ENCODE data around the gene ANKRD44. TPM values are rescaled to one million over a fixed set of nuclear protein-coding genes. Genes with fewer than 3 reads are reported as not detected.

The ANKRD44 gene
- total RNA-seq, 6 experiments from 2014 or later, result 3.8 to 5.7 (median 4.7) TPM

GRCh38 chr2:197163712-197164140 is 146.9 kb downstream of the ANKRD44 start:
- DNase-seq, result no peak
- no peak for TF ChIP-seq CTCF (IDR thresholded peaks at IDR 0.05)
- no peaks in the 10 kb centered on the region for H3K9me3 Mint-ChIP-seq
- no peak overlapping the region for H3K4me3 Mint-ChIP-seq
- no peaks in the 10 kb centered on the region; the same call in none of the 2 replicates for H3K27me3 Mint-ChIP-seq (ENCODE audit: insufficient read depth)
- H3K27ac Mint-ChIP-seq, result no peak overlapping the region
- no peaks in the 10 kb centered on the region for H3K36me3 Mint-ChIP-seq (ENCODE audit: low read depth)
- peaks cover 42% of the 10 kb centered on the region for H3K4me1 Mint-ChIP-seq (ENCODE audit: low read depth)

GRCh38 chr2:197161774-197162173 is 148.8 kb downstream of the ANKRD44 start:
- Mint-ChIP-seq H3K27me3 (ENCODE audit: insufficient read depth) (no peaks in the 10 kb centered on the region; the same call in 1 of the 2 replicates), H3K4me3 (no peak overlapping the region), H3K27ac (no peak overlapping the region), H3K36me3 (ENCODE audit: low read depth) (no peaks in the 10 kb centered on the region), H3K9me3 (no peaks in the 10 kb centered on the region), H3K4me1 (ENCODE audit: low read depth) (peaks cover 45% of the 10 kb centered on the region)
- no peak for DNase-seq
- no peak for TF ChIP-seq CTCF (IDR thresholded peaks at IDR 0.05)

GRCh38 chr2:197159661-197160211 is 150.8 kb downstream of the ANKRD44 start:
- H3K4me1 Mint-ChIP-seq (ENCODE audit: low read depth), result peaks cover 45% of the 10 kb centered on the region
- no peaks in the 10 kb centered on the region for H3K27me3 Mint-ChIP-seq (ENCODE audit: insufficient read depth)
- DNase-seq, result peak; percentile 71
- peak overlapping the region; percentile 95 for H3K27ac Mint-ChIP-seq
- TF ChIP-seq CTCF (IDR thresholded peaks at IDR 0.05), result no peak
- H3K36me3 Mint-ChIP-seq (ENCODE audit: low read depth), result no peaks in the 10 kb centered on the region
- peak overlapping the region; percentile 71 for H3K4me3 Mint-ChIP-seq
- H3K9me3 Mint-ChIP-seq, result 0 out of 2 replicates have a peak, but pooled peaks cover 8% of the 10 kb centered on the region

- 0 out of 2 replicates have a peak, but pooled peaks cover 8% of the 10 kb centered on the region for H3K9me3 Mint-ChIP-seq
- H3K4me1 Mint-ChIP-seq (ENCODE audit: low read depth), result peaks cover 45% of the 10 kb centered on the region
- no peaks in the 10 kb centered on the region for H3K36me3 Mint-ChIP-seq (ENCODE audit: low read depth)
- no peaks in the 10 kb centered on the region for H3K27me3 Mint-ChIP-seq (ENCODE audit: insufficient read depth)
- DNase-seq, result peak; percentile 10
- peak overlapping the region; percentile 71 for H3K4me3 Mint-ChIP-seq
- peak overlapping the region; percentile 95 for H3K27ac Mint-ChIP-seq
- TF ChIP-seq CTCF (IDR thresholded peaks at IDR 0.05), result no peak
Observed at GRCh38 chr2:197158591-197159550, 151.7 kb downstream of the ANKRD44 start.

GRCh38 chr2:197157879-197158537 is 152.6 kb downstream of the ANKRD44 start:
- Mint-ChIP-seq H3K4me3 (no peak overlapping the region), H3K9me3 (0 out of 2 replicates have a peak, but pooled peaks cover 8% of the 10 kb centered on the region), H3K36me3 (ENCODE audit: low read depth) (no peaks in the 10 kb centered on the region), H3K27me3 (ENCODE audit: insufficient read depth) (no peaks in the 10 kb centered on the region), H3K27ac (no peak overlapping the region), H3K4me1 (ENCODE audit: low read depth) (peaks cover 53% of the 10 kb centered on the region)
- no peak for TF ChIP-seq CTCF (IDR thresholded peaks at IDR 0.05)
- DNase-seq, result no peak

Measured in HFFc6 (cell line).